GM12873 (cell line): ENCODE data around the gene GALE.
A peak's percentile ranks its signal among the peaks of the same experiment; 100 is the strongest.

Experiments used
- TF ChIP-seq, protein P1 (sequence below): IDR thresholded peaks from 2 replicates; pipeline ENCODE4 v1.5.1; 2012; ENCODE audit warnings: low read depth, mild to moderate bottlenecking, moderate library complexity, low read length, control low read depth; ENCODE audit not compliant: insufficient read depth; ENCODE audit errors: missing control alignments

Gene GALE

DNA sequence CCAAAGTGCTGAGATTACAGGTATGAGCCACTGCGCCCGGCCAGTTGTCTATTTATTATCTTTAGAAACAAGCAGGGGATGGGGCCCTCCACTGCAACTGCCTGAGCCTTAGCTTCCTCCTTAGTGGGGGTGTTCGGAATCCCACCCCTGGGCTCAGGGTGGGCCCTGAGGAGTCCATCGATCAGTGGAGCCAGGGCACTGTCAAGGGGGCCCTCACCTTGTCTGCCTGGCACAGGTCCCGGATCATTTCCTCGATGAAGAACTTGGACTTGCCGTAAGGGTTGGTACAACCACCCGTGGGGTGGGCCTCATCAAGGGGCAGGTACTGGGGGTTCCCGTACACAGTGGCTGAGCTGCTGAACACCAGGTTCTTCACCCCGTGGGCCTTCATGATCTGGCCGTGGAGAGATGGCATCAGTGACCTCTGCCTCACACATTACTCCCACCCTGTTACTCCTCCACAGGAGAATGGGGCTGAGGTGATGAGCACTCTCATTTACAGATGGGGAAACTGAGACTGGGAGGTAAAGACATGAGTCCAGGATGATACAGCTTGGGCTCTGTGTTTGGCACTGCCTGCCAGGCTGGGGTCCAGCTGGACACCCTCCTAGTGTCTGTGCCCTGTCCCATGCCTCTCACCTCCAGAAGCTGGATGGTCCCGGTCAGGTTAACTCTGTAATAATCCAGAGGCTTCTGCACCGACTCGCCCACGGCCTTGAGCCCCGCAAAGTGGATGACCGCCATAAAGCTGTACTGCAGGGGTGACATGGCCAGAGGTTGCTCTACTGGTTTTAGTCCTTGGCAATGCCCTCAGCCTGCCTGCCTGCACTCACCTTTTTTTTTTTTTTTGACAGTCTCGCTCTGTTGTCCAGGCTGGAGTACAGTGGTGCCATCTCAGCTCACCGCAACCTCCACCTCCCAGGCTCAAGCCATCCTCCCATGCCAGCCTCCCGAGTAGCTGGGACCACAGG lies 2.8 kb downstream of the GALE start:
- TF ChIP-seq, protein P1, sequence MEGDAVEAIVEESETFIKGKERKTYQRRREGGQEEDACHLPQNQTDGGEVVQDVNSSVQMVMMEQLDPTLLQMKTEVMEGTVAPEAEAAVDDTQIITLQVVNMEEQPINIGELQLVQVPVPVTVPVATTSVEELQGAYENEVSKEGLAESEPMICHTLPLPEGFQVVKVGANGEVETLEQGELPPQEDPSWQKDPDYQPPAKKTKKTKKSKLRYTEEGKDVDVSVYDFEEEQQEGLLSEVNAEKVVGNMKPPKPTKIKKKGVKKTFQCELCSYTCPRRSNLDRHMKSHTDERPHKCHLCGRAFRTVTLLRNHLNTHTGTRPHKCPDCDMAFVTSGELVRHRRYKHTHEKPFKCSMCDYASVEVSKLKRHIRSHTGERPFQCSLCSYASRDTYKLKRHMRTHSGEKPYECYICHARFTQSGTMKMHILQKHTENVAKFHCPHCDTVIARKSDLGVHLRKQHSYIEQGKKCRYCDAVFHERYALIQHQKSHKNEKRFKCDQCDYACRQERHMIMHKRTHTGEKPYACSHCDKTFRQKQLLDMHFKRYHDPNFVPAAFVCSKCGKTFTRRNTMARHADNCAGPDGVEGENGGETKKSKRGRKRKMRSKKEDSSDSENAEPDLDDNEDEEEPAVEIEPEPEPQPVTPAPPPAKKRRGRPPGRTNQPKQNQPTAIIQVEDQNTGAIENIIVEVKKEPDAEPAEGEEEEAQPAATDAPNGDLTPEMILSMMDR, result no peak

DNA sequence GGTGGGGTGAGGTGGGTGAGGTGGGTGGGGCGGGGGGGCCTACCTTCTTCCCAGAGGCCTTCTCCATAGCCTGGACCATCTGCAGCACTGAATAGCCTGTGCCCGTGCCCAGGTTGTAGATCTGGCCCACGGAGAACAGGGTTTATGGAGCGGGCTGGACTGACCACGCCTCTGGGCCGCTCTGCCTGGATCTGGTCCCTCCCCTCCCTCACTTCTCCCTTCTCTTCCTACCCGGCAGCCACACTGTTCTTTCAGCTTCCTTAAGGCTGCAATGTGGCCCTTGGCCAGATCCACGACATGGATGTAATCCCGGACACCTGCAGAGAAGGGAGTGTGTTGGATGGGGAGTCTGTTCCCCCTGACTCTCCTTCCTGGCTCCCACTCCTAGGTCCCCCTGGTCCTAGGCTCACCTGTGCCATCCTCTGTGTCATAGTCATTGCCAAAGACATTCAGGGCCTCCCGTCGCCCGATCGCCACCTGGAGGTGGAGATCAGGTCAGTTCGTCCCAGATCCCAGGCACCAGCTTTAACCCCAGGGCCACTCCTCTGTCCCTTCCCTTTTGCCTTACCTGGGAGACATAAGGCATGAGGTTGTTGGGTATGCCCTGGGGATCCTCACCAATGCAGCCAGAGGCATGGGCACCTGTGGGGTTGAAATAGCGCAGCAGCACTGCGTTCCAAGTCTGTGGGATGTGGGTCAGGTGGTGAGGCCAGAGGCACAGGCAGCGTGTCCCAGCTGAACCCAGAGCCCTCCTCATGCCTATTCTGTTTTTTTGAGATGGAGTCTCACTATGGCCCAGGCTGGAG lies 3.9 kb downstream of the GALE start:
- TF ChIP-seq, protein P1, result peak; percentile 15

DNA sequence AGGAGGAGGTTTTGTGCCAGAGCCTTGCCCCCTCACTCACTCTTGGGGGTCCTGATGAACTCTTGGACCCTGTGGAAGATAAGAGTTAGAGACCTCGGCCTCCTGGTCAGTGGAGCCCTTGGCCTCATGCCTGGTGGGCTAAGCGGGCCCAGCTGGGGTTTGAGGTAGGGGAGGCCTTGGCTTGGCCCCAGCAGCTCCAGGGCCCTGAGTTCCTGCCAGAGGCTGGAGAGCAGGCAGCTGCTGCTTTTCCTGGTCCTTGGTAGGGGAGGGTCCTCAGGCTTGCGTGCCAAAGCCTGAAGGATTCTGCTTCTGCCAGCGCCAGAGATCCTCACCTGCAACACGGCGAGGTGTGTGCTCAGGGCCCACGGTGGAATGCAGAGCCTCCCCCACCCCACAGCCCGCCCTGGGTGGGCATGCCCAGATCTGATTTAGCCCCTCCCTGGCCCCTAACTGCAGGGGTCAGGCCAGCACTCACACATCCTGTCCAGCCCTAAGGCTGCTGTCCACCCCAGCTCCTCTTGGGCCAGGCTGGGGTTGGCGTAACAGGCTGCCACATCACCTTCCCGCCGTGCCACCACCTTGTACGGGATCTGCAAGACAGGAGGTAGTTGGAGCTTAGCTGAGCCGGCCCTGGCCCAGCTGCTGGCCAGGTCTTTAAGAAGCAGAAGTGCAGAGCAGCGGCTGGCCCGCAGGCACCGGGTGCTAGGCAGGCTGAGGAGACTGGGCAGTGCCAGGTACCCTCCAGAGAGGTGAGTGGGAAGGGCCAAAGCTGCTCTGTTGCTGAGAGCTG lies 4.7 kb downstream of the GALE start:
- TF ChIP-seq, protein P1, result no peak

DNA sequence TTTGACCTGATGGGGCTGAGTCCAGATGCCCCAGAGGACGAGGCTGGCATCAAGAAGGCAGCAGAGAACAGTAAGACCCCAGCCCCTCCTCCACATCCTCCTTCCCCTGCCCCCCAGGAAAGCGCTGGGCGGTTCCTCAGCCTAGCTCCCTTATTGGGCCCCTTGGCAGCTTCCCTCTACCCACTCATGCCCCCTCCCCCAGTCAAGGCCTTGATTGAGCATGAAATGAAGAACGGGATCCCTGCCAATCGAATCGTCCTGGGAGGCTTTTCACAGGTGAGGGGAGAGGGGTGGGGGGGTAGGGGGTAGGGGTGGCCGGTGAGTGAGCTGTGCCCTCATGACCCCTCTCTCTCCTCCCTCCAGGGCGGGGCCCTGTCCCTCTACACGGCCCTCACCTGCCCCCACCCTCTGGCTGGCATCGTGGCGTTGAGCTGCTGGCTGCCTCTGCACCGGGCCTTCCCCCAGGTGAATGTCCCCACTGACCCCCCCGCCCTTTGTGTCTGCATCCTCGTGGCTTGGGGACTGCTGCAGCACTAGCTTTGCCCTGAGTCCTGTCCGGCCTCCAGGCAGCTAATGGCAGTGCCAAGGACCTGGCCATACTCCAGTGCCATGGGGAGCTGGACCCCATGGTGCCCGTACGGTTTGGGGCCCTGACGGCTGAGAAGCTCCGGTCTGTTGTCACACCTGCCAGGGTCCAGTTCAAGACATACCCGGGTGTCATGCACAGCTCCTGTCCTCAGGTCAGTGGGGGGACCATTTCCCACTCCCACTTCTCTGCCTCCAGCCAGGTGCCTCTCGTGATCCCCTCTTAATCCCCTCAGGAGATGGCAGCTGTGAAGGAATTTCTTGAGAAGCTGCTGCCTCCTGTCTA lies 6.5 kb downstream of the GALE start:
- TF ChIP-seq, protein P1, result no peak

DNA sequence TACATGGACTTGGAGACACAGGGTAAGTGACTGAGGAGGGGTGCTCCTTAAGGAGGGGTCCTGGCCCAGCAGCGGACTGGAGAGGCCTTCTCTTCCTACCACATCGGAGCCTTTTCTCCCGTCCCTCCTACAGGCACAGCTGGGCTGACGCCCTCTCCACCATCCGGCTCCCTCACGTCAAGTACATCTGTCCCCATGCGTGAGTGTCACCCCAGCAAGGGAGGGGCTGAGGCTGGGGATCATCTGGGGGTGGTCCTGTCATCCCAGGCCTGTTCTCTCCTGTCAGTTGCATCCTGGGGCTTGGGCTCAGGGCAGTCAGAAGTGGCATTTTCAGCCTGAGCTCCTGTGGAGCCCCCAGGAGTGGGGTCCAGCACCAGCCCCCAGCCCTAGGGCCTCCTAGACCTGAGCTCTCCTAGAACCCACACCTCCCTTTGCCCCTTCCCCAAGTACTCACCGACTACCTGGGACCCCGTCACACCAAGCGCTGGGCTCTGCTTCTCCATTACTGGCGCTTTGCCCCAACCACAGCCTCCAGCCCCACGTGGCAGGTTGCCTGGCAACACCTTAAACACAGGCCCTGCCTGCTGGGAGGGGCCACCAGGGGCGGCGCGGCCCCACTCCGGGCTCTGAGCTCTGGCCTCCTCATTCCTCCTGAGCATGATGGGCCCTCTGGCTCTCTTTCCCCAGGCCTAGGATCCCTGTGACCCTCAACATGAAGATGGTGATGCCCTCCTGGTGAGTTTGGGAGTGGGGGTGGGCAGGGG lies 7.4 kb downstream of the GALE start:
- TF ChIP-seq, protein P1, result no peak
